Measurements from ENCODE around the gene VPS25.
"Not testable (repeated sequence)": the region's sequence is repeated elsewhere in the genome, so short reads cannot be mapped to it uniquely, and the experiment has no call there.

The VPS25 gene

DNA sequence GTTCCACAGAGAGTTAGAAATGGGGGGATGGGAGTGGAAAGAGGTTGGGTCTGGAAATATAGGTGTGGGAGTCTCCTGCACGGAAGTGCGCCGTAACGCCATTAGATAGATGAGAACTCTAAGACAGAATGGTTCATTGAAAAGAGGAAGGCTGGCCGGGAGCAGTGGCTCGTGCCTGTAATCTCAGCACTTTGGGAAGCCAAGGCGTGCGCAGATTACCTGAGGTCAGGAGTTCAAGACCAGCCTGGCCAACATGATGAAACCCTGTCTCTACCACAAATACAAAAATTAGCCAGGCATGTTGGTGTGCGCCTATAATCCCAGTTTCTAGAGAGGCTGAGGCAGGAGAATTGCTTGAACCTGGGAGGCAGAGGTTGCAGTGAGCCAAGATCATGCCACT, 5.2 kb upstream of the VPS25 start:
- DNase-seq: not testable (repeated sequence)

GRCh38 chr17:42769964-42770363, 3.3 kb upstream of the VPS25 start:
- not testable (repeated sequence) for DNase-seq

DNA sequence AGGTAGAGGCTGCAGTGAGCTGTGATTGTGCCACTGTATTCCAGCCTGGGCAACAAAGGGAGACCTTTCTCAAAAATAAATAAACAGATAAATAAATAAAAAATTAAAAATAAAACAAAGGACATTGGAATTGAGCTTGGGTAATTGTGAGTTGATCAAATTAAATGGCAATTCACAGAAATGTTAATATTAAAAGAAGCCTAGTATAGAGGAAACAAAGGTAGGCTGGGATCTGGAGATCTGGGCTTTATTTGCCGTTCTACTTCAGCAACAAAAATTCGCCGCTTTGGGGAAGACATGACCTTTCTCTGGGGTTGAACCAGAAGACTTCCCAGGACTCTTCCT, 332 bp upstream of the VPS25 start:
- no peak for DNase-seq

DNA sequence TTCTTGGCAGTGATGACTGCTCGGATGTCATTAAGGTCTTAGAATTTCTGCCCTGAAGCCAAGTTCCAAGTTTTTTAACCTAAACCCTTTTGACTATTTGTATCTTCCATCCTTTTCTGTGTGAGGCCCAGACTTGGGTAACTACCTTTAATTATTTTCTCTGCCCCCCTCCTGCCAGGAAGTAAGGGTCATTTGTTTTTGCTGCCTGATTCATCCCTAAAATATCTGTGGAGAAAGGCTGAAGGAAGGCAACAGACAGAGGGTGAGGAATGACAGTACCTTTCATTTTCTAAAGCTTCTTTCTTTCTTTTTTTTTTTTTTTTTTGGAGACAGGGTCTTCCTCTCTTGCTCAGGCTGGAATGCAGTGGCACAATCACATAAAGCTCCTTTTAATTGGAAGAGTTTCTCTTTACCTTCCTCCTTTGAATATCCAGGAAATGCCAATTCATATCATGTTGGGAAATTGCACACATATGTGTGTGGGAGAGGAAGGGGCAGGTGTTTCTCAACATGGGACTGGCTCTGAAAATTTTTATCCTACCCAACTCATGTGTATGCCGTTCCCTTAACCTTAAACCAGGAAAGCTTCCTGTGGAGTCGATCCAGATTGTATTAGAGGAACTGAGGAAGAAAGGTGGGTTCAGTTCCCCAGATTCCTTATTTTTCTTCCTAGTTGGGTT, 957 bp downstream of the VPS25 start:
- DNase-seq: no peak

GRCh38 chr17:42775534-42776098, 2.4 kb downstream of the VPS25 start:
- DNase-seq: no peak

- no peak for DNase-seq
These were observed 5.3 kb downstream of the VPS25 start for GRCh38 chr17:42778570-42778969.

GRCh38 chr17:42779304-42779935, 6.2 kb downstream of the VPS25 start:
- no peak for DNase-seq

GRCh38 chr17:42779936-42780850, 6.9 kb downstream of the VPS25 start, which contains the start of gene WNK4:
Gene WNK4 (plus strand): TSS chr17:42780610. CDS start chr17:42780699, 89 bp downstream.
- no peak for DNase-seq

GRCh38 chr17:42780851-42781638, 7.8 kb downstream of the VPS25 start:
- no peak for DNase-seq

DNA sequence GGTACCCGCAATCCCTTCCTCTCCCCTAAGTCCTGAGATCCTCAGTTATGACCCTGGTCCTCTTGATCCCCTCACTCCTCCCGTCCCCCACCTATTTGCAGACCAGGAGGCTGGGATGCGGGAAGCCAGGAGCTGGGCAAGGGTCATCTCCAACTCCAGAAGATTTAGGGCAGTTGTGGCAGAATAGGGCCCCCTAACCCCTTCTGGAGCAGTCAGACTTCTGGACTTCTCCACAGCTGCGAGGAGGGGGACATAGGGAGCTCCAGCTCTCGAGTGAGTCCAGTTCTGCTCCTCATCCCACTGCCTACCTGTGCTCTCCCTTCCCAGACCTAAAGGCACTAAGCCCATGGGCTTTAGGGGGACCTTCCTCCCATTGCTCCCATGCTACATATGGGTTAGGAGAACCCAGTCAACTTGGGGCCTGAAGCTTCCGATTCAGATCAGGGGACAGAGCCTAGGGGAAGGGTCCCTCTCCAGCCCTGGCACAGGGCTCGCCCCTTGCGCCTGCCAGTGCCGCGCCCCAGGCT, 8.5 kb downstream of the VPS25 start:
- DNase-seq: no peak

DNA sequence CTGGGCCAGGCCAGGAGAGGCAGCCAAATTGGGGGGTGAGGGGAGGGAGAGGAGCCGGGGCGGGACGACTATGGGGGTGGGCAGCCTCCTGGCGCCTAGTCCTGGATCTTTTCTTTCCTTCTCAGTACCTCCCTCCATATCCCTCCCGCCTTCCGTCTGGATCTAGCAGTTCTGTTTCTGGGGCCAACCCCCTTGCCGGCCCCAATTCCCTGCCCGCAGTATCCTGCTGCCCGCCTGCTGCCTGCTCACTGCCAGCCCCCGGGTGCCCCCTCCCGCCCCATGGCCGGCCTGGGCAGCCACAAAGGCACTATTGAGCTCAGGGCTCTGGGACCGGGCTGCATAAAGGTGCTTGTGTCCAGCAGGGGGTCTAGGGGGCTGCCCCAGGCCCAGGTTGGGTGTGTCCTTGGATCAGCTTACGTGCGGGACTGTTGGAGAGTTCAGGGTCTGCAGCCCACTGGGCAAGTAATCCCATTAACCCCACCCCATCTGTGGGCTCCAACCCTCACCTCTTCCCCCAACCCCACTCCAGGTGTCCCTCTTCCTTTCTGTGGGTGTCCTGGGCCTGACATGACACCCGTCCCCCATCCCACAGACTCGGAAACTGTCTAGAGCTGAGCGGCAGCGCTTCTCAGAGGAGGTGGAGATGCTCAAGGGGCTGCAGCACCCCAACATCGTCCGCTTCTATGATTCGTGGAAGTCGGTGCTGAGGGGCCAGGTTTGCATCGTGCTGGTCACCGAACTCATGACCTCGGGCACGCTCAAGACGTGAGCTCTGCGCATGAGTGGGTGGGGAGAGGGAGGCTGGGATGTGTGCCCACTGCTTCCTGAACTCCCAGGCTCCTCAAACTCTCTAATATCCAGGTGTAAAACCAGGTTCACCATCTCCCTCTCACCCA, 9.2 kb downstream of the VPS25 start:
- DNase-seq: no peak

GRCh38 chr17:42783062-42783790, 10.0 kb downstream of the VPS25 start:
- DNase-seq: no peak

GRCh38 chr17:42783791-42784138, 10.5 kb downstream of the VPS25 start:
- DNase-seq: no peak

GRCh38 chr17:42784409-42784808, 11.2 kb downstream of the VPS25 start:
- DNase-seq: peak in 1 of 51 donors; percentile 5

DNA sequence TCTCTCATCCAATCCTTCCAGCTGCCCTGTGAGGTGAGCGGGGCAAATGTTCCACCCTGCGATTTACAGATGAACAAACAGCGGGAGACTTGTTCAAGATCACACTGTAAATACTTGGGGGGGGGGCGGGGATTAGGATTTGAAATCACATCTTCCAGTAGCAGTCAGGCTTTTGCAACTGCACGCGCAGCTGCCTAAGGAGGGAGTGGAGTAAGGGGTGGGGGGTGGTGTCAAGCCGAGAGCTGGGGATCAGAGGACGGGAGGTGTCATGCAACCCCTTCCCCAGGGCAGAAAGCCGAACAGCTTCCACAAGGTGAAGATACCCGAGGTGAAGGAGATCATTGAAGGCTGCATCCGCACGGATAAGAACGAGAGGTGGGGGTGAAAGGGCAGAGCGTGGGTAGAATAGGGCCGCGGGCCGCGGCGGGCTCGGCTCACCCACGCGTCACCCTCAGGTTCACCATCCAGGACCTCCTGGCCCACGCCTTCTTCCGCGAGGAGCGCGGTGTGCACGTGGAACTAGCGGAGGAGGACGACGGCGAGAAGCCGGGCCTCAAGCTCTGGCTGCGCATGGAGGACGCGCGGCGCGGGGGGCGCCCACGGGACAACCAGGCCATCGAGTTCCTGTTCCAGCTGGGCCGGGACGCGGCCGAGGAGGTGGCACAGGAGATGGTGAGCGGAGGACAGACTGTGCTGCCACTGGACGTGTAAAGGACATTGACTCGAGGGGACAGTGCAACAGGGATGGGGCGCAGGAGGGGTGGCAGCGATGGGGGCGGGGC, 11.8 kb downstream of the VPS25 start:
- no peak for DNase-seq

- DNase-seq: no peak
These were observed 14.0 kb downstream of the VPS25 start for GRCh38 chr17:42787266-42787665.

DNA sequence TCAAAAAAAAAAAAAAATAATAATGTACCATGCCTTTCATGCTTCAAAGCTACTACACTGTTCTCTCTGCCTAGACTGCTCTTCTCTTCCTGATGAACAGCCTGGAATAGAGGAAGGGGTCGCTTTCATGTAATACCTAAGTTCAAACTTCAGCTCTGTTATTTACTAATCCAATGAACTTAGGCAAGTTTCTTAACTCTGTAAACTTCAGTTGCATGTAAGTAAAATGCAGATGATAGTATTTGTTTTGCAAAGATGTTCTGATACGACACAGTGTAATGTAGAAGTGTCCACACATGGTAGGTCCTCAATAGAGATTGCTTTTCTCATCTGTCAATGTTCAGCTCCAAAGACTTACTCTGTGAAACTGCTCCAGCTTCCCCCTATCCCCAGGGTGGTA, 18.7 kb downstream of the VPS25 start:
- no peak for DNase-seq

GRCh38 chr17:42792545-42792944, 19.3 kb downstream of the VPS25 start:
- no peak for DNase-seq

Data from hypothalamus (tissue), 51 donors.